AG09309 (cell line): Measurements from ENCODE around the gene OR2K2.
A peak's percentile ranks its signal among the peaks of the same experiment; 100 is the strongest.
"Not testable (repeated sequence)": the region's sequence is repeated elsewhere in the genome, so short reads cannot be mapped to it uniquely, and the experiment has no call there.

ENCODE experiments used
- DNase-seq: peaks from one replicate; pipeline ENCODE4 v3.0.0-alpha.2; 2010; ENCODE audit warnings: low read depth
- H3K4me3 ChIP-seq: 2 replicates; pipeline ENCODE4 v1.5.1; 2011; ENCODE audit warnings: mild to moderate bottlenecking, low read depth, low read length, moderate library complexity; ENCODE audit not compliant: control insufficient read depth
- TF ChIP-seq, protein P1 (sequence below): IDR thresholded peaks from 2 replicates; pipeline ENCODE4 v1.5.1; 2011; ENCODE audit warnings: mild to moderate bottlenecking, low read depth, low read length, inconsistent platforms; ENCODE audit not compliant: insufficient read depth, control insufficient read depth; ENCODE audit errors: missing control alignments

OR2K2 gene

DNA sequence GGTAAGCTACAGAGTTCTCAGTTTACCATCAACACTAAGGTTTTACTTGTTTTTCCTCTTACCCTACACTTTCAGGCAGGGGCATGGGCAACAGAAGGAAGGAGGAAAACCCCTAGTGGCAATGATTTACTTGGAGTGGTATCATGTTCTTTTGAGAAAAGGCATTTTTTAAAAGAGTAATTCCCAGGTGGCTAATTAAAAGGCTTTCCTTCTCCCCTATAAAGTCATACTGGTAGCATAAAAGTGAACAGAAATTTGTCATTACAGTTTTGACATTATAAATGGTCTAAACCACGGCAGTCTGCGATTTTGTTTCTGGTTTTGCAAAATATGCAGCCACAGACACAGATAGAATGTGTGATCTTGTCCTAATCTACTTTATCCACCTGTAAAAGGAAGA lies 30.9 kb upstream of the OR2K2 start:
- TF ChIP-seq, protein P1, sequence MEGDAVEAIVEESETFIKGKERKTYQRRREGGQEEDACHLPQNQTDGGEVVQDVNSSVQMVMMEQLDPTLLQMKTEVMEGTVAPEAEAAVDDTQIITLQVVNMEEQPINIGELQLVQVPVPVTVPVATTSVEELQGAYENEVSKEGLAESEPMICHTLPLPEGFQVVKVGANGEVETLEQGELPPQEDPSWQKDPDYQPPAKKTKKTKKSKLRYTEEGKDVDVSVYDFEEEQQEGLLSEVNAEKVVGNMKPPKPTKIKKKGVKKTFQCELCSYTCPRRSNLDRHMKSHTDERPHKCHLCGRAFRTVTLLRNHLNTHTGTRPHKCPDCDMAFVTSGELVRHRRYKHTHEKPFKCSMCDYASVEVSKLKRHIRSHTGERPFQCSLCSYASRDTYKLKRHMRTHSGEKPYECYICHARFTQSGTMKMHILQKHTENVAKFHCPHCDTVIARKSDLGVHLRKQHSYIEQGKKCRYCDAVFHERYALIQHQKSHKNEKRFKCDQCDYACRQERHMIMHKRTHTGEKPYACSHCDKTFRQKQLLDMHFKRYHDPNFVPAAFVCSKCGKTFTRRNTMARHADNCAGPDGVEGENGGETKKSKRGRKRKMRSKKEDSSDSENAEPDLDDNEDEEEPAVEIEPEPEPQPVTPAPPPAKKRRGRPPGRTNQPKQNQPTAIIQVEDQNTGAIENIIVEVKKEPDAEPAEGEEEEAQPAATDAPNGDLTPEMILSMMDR, result no peak
- no peak for DNase-seq
- no peak overlapping the region for H3K4me3 ChIP-seq

DNA sequence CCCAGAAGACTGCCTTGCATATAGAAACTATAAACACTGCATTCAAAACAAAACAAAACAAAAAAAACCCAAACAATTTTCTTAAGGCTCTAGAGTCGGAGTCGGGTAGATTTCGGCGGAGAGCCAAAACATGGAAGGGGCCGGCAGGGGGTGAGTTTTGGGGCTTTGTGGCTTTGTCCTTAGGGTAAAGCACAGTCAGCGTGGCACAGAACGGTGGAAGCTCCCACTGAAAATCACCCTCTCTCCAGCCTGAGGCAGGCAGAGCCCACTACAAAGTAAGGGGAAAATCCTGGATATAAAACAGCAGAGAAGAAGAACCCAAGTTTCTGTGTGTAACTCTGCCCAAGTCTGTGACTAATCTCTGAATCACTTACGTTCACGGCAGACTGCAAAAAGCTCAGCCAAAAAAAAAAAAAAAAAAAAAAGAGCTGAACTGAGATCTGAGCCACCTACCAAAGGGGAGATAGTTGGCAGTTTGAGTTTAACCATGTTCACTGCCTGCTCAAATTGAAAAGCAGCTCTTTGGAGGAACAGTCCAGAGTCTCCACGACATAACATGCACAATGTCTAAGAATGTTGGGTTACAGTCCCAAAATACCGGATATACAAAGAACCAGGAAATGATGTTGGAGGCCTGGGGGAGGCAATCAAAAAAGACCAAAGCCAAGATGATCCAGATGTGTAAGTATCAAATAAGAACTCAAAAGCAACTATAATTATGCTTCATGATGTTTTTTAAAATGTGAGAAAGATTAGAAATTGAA lies 26.6 kb upstream of the OR2K2 start:
- peak; percentile 74 for DNase-seq

DNA sequence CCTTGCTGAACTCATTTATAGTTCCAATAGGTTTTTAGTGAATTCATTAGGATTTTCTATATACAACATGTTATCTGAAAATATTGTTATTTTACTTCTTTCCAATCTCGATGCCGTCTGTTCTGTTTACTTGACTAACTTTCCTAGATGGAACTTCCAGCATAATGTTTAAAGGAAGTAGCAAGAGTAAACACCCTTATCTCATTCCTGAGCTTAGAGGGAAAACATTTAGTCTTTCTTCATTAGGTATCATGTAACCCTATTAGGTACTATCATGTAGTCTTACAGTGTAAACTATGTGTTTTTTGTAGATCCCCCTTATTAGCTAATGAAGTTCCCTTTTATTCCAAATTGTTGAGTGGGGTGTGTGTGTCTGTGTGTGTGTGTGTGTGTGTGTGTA lies 22.5 kb upstream of the OR2K2 start:
- TF ChIP-seq, protein P1, result no peak
- DNase-seq, result no peak
- no peak overlapping the region for H3K4me3 ChIP-seq

More for the DNA sequence above, 26.6 kb upstream of the OR2K2 start:
- TF ChIP-seq, protein P1, result no peak
- H3K4me3 ChIP-seq, result peak overlapping the region; percentile 46

DNA sequence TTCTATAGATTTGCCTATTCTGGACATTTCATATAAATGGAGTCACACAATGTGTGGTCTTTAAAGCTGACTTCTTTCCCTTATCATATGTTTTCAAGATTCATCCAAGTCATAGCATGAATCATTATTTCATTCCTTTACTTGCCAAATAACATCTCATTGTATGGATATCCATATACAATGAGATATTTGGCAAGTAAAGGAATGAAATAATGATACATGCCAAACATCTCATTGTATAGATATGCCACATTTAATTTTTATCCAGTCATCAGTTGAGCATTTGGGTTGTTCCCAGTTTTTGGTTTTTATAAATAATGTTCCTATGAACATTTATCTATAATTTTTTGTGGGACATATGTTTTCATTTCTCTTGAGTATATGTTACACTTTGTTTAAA lies 20.5 kb upstream of the OR2K2 start:
- H3K4me3 ChIP-seq, result no peak overlapping the region
- TF ChIP-seq, protein P1, result no peak
- no peak for DNase-seq

DNA sequence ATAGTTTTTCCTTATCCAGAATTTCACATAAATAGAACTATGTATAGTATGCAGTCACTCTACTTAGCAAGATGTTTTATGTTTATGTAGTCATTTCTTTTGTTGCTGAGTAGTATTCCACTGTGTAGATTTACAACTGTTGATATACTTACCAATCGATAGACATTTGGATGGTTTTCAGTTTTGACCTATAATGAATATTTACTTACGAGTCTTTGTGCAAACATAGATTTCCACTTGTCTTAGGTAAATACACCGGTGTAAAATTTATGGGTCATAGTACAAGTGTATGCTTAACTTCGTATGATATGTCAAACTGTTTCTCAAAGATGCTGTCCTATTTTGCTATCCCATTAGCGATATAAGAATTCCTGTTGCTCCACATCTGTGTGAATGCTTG lies 19.7 kb upstream of the OR2K2 start:
- no peak for DNase-seq
- TF ChIP-seq, protein P1, result no peak
- H3K4me3 ChIP-seq, result no peak overlapping the region

DNA sequence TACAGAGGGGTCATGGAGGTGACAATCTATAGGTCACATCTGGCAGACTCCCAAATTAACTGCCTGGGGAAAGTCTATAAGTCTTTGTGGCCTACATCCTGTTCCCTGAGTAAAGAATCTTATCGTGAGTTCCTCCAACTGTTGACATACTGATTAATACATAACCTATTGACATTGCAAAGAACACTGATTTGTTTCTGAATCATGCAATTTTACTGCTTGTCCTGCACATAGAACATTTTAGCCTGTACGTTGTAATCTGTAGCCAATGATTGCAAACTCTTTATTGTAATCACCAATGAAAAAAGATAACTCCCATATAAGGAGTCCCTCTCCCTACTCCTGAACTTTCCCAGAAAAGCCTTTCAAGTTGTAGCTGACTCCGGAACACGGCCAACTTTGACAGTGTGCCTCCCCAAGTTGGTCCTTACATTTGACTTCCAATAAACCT lies 18.8 kb upstream of the OR2K2 start:
- no peak overlapping the region for H3K4me3 ChIP-seq
- TF ChIP-seq, protein P1, result no peak
- DNase-seq, result no peak

DNA sequence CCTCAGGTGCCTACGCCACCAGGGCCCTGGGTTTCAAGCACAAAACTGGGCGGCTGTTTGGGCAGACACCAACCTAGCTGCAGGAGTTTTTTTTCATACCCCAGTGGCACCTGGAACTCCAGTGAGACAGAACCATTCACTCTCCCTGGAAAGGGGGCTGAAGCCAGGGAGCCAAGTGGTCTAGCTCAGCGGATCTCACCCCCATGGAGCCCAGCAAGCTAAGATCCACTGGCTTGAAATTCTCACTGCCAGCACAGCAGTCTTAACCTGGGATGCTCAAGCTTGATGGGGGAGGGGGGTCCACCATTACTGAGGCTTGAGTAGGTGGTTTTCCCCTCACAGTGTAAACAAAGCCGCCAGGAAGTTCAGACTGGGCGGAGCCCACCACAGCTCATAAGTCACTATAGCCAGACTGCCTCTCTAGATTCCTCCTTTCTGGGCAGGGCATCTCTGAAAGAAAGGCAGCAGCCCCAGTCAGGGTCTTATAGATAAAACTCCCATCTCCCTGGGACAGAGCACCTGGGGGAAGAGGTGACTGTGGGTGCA lies 4.4 kb upstream of the OR2K2 start:
- H3K4me3 ChIP-seq, DNase-seq: not testable (repeated sequence)
